Astrocyte of the spinal cord (primary cell): ENCODE results near the gene CTBS.

Experiments used
- DNase-seq: peaks from one replicate; pipeline ENCODE4 v3.0.0; 2011; ENCODE audit warnings: low read depth, low spot score
- H3K4me3 ChIP-seq: 2 replicates; pipeline ENCODE4 v1.5.1; 2011; ENCODE audit warnings: low read depth, mild to moderate bottlenecking, low read length, moderate library complexity
- CTCF ChIP-seq: IDR thresholded peaks from 2 replicates; pipeline ENCODE4 v1.5.1; 2012; ENCODE audit warnings: low read depth, mild to moderate bottlenecking, low read length, inconsistent platforms
- in situ Hi-C: cut with HindIII; loops from 2 replicates; pipeline ENCODE4 v1.10.0; 2017; ENCODE audit warnings: low sequenced_read_pairs

Gene CTBS

GRCh38 chr1:84541679-84542078 is 32.6 kb downstream of the CTBS start:
- in situ Hi-C loops, result no loop called here
- DNase-seq, result no peak
- H3K4me3 ChIP-seq, result no peak overlapping the region
- no peak for TF ChIP-seq CTCF

GRCh38 chr1:84540759-84541158 is 33.5 kb downstream of the CTBS start:
- no peak for DNase-seq
- no peak for TF ChIP-seq CTCF
- H3K4me3 ChIP-seq, result no peak overlapping the region
- in situ Hi-C loops, result no loop called here

- DNase-seq, result peak; percentile 37
- no peak overlapping the region for H3K4me3 ChIP-seq
- in situ Hi-C loops, result no loop called here
- TF ChIP-seq CTCF, result no peak
Measured at GRCh38 chr1:84539972-84540371, 34.3 kb downstream of the CTBS start.

- DNase-seq, result no peak
- in situ Hi-C loops, result no loop called here
- no peak for TF ChIP-seq CTCF
- no peak overlapping the region for H3K4me3 ChIP-seq
Measured at GRCh38 chr1:84538599-84538998, 35.6 kb downstream of the CTBS start.

GRCh38 chr1:84525779-84526178 is 48.5 kb downstream of the CTBS start:
- H3K4me3 ChIP-seq, result no peak overlapping the region
- DNase-seq, result no peak
- in situ Hi-C loops, result no loop called here
- TF ChIP-seq CTCF, result no peak

- in situ Hi-C loops, result no loop called here
- H3K4me3 ChIP-seq, result no peak overlapping the region
- no peak for DNase-seq
- TF ChIP-seq CTCF, result no peak
Measured at GRCh38 chr1:84524590-84524989, 49.6 kb downstream of the CTBS start.

GRCh38 chr1:84510668-84511067 is 63.6 kb downstream of the CTBS start:
- in situ Hi-C loops, result no loop called here
- TF ChIP-seq CTCF, result no peak
- DNase-seq, result no peak

More at GRCh38 chr1:84510668-84511067, 63.6 kb downstream of the CTBS start:
- H3K4me3 ChIP-seq, result no peak overlapping the region
